ENCODE measurements around the gene SAV1. TPM values are rescaled to one million over a fixed set of nuclear protein-coding genes. Genes with fewer than 3 reads are reported as not detected.

Gene SAV1
- total RNA-seq, 2 experiments from 2014 or later: 13.2 to 13.4 TPM

DNA sequence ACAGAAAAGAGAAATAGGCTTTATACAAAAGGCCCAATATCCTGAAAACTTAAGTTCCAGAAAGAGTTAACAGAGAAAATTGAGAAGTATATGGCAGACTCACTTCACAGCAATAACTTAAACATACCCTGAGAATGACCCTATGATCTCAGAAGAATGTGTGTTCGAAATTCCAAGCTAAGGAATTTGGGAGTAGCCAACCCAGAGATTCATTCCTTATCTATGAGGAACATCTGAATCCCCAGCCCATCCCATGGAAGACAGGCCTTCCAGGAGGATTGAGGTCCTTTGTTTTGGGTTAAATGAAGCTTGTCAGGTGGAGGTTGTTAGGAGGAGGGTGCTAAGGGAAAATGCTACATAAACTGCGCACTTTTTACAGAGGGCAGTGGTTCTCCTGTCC is 7.5 kb upstream of the SAV1 start:
- ATAC-seq: no peak
- H3K4me1 Mint-ChIP-seq (ENCODE audit: low read depth): peaks cover 19% of the 10 kb centered on the region
- TF ChIP-seq, protein P1, sequence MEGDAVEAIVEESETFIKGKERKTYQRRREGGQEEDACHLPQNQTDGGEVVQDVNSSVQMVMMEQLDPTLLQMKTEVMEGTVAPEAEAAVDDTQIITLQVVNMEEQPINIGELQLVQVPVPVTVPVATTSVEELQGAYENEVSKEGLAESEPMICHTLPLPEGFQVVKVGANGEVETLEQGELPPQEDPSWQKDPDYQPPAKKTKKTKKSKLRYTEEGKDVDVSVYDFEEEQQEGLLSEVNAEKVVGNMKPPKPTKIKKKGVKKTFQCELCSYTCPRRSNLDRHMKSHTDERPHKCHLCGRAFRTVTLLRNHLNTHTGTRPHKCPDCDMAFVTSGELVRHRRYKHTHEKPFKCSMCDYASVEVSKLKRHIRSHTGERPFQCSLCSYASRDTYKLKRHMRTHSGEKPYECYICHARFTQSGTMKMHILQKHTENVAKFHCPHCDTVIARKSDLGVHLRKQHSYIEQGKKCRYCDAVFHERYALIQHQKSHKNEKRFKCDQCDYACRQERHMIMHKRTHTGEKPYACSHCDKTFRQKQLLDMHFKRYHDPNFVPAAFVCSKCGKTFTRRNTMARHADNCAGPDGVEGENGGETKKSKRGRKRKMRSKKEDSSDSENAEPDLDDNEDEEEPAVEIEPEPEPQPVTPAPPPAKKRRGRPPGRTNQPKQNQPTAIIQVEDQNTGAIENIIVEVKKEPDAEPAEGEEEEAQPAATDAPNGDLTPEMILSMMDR (IDR thresholded peaks at IDR 0.05): no peak
- intact Hi-C loops (cut with micrococcal nuclease): loop anchor here (10.0 kb wide), 1 partner anchor 89 kb away; no protein-coding TSS in a partner anchor
- peak overlapping the region; percentile 43 for H3K27ac Mint-ChIP-seq
- no peaks in the 10 kb centered on the region for H3K9me3 Mint-ChIP-seq
- H3K36me3 Mint-ChIP-seq (ENCODE audit: low read depth): no peaks in the 10 kb centered on the region
- CTCF ChIA-PET: interaction anchor here (1.0 to 1.3 kb wide), 2 partner anchors 39 to 98 kb away, joined by 3 to 5 read pairs; no protein-coding TSS in a partner anchor
- DNase-seq: no peak
- no peak overlapping the region for H3K4me3 Mint-ChIP-seq
- H3K27me3 Mint-ChIP-seq: no peaks in the 10 kb centered on the region
- POLR2A ChIA-PET: no interaction called here

DNA sequence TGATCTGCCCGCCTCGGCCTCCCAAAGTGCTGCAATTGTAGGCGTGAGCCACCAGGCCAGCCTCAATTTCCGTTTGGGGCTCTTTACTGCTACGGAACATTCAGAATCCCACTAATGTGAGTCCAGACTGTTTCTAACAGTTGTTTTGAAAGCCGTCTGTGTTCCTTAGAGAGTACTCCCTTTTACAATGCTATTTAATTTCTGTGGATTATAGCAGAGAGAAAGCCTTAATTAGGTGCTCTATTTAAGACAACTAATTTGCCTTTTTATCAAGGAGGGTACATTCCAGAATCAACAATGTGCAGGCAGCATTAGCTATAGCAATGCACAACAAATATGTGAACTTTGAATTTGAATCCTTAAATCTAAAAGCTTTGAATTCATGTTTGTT is 2.8 kb upstream of the SAV1 start:
- no peak for DNase-seq
- H3K4me3 Mint-ChIP-seq: no peak overlapping the region
- ATAC-seq: no peak
- H3K4me1 Mint-ChIP-seq (ENCODE audit: low read depth): peaks cover 9% of the 10 kb centered on the region
- TF ChIP-seq, protein P1 (IDR thresholded peaks at IDR 0.05): no peak
- intact Hi-C loops (cut with micrococcal nuclease): loop anchor here (10.0 kb wide), 1 partner anchor 94 kb away; no protein-coding TSS in a partner anchor
- H3K9me3 Mint-ChIP-seq: no peaks in the 10 kb centered on the region
- CTCF ChIA-PET: interaction anchor here (0.8 to 1.0 kb wide), 3 partner anchors 16 to 128 kb away, joined by 3 read pairs; no protein-coding TSS in a partner anchor
- H3K27ac Mint-ChIP-seq: no peak overlapping the region
- POLR2A ChIA-PET: interaction anchor here (0.8 kb wide), 1 partner anchor 126 kb away, joined by 3 read pairs; no protein-coding TSS in a partner anchor
- no peaks in the 10 kb centered on the region for H3K27me3 Mint-ChIP-seq
- H3K36me3 Mint-ChIP-seq (ENCODE audit: low read depth): no peaks in the 10 kb centered on the region

DNA sequence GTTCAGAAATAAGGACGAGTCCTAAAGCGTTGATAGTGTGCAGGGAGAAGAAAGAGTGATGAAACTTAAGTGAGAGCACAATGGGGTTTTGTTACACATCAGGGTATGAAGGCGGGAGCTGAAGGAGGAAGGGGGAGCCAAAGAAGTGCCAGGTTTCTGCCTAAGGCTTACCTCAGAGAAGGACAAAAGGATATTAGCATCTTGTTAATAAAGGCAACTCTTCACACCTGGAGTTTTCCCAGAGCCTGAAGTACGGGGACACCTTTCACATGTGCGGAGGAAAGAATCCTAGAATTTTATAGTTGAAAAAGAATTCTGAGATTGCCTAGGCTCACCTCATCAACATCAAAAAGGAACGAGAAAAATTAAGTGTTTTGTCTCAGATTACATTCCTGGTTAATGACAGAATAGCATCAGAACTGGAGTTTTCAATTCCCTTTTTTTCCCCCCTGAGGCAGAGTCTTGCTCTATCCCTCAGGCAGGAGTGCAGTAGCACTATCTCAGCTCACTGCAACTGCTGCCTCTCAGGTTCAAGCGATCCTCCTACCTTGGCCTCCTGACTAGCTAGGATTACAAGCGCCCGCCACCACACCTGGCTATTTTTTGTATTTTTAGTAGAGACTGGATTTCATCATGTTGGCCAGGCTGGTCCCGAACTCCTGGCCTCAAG is 2.2 kb upstream of the SAV1 start:
- ChIA-PET CTCF (interaction anchor here (0.8 to 1.2 kb wide), 3 partner anchors 16 to 190 kb away, joined by 3 read pairs; no protein-coding TSS in a partner anchor), POLR2A (interaction anchor here (0.8 kb wide), 1 partner anchor 127 kb away, joined by 3 read pairs; no protein-coding TSS in a partner anchor)
- Mint-ChIP-seq H3K9me3 (no peaks in the 10 kb centered on the region), H3K4me1 (ENCODE audit: low read depth) (peaks cover 9% of the 10 kb centered on the region), H3K4me3 (no peak overlapping the region), H3K27me3 (no peaks in the 10 kb centered on the region), H3K27ac (no peak overlapping the region), H3K36me3 (ENCODE audit: low read depth) (no peaks in the 10 kb centered on the region)
- intact Hi-C loops (cut with micrococcal nuclease): loop anchor here (10.0 kb wide), 1 partner anchor 94 kb away; no protein-coding TSS in a partner anchor
- no peak for ATAC-seq
- DNase-seq: no peak
- TF ChIP-seq, protein P1 (IDR thresholded peaks at IDR 0.05): no peak

DNA sequence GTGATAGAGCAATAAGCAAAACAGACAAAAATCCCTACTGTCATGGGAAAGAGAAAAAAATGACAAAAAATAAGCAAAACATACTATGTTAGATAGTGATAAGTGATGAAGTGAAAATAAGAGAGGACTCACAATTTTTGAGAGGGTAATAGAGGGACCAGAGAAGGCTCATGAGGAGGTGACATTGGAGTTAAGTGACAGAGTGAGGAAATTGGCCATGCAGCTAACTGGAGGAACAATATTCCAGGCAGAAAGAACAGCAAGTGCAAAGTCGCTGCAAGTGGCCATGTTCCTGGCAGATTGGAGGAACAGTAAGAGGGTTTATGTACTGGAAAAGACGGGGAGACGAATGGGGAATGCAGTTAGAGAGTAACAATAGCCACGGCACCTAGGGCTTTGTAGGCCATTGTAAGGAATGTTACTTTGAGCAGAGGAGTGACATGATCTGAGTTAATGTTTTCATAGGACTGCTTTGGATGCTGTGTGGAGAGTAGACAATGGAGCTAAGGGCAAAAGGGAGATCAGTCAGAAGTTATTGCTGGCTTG is 1.4 kb upstream of the SAV1 start:
- intact Hi-C loops (cut with micrococcal nuclease): no loop called here
- Mint-ChIP-seq H3K36me3 (ENCODE audit: low read depth) (peaks cover 4% of the 10 kb centered on the region), H3K4me1 (ENCODE audit: low read depth) (peaks cover 9% of the 10 kb centered on the region), H3K27ac (no peak overlapping the region), H3K27me3 (no peaks in the 10 kb centered on the region), H3K9me3 (no peaks in the 10 kb centered on the region), H3K4me3 (no peak overlapping the region)
- ATAC-seq (no peak), DNase-seq (no peak)
- TF ChIP-seq, protein P1 (IDR thresholded peaks at IDR 0.05): no peak
- ChIA-PET CTCF (interaction anchor here (1.2 kb wide), 1 partner anchor 190 kb away, joined by 3 read pairs; no protein-coding TSS in a partner anchor), POLR2A (interaction anchor here (1.9 kb wide), 1 partner anchor 8 kb away, joined by 9 read pairs; no protein-coding TSS in a partner anchor)

DNA sequence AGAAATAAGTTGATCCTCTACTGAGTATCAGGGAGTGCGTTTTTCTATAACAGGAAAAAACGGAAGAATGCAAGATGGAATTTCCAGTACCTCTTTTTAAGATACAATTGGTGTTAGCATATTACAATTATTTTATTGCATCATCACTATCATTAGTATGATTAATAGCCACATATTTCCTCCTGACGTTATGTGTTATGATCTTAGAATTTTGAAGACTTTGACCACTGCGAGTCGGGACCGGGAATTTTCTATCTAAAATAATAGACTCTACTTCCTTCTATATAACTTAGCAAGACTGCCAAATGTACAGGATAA is 679 bp upstream of the SAV1 start:
- ATAC-seq (no peak), DNase-seq (no peak)
- Mint-ChIP-seq H3K27me3 (no peaks in the 10 kb centered on the region), H3K9me3 (no peaks in the 10 kb centered on the region), H3K36me3 (ENCODE audit: low read depth) (peaks cover 6% of the 10 kb centered on the region), H3K4me3 (no peak overlapping the region), H3K4me1 (ENCODE audit: low read depth) (peaks cover 11% of the 10 kb centered on the region), H3K27ac (no peak overlapping the region)
- intact Hi-C loops (cut with micrococcal nuclease): no loop called here
- ChIA-PET POLR2A (interaction anchor here (0.5 to 1.9 kb wide), 15 partner anchors 9 to 358 kb away, joined by 3 to 9 read pairs (median 4); no protein-coding TSS in a partner anchor), CTCF (interaction anchor here (0.9 to 1.0 kb wide), 3 partner anchors 10 to 192 kb away, joined by 3 read pairs; no protein-coding TSS in a partner anchor)
- TF ChIP-seq, protein P1 (IDR thresholded peaks at IDR 0.05): no peak

Measured in activated CD8-positive, alpha-beta T cell treated with anti-CD3 and anti-CD28 coated beads for 36 hours (primary cell).